Activated naive CD8-positive, alpha-beta T cell treated with anti-CD3 and anti-CD28 coated beads, Interleukin-2, amount 50 U/mL, for 24 hours (primary cell): ENCODE data around the gene DOLPP1.

Source experiments
- ATAC-seq: fragments of 150-1000 bp; cut with Tn5 transposase; one replicate; pipeline ENCODE4 v1.10.0; 2021
- DNase-seq: peaks from one replicate; pipeline ENCODE4 v3.0.0; 2021
- H3K27ac Mint-ChIP-seq: one replicate; pipeline ENCODE4 v1.8.0; 2021; ENCODE audit warnings: mild to moderate bottlenecking, mixed read lengths
- H3K27me3 Mint-ChIP-seq: one replicate; pipeline ENCODE4 v1.8.0; 2021; ENCODE audit warnings: mixed read lengths
- H3K36me3 Mint-ChIP-seq: one replicate; pipeline ENCODE4 v1.8.0; 2021; ENCODE audit warnings: low read depth, mixed read lengths
- H3K4me1 Mint-ChIP-seq: one replicate; pipeline ENCODE4 v1.8.0; 2021; ENCODE audit warnings: mixed read lengths
- H3K4me3 Mint-ChIP-seq: one replicate; pipeline ENCODE4 v1.8.0; 2021; ENCODE audit warnings: mild to moderate bottlenecking, moderate library complexity, mixed read lengths
- H3K9me3 Mint-ChIP-seq: one replicate; pipeline ENCODE4 v1.8.0; 2021; ENCODE audit warnings: mixed read lengths

Gene DOLPP1

GRCh38 chr9:129054163-129054851 lies 26.6 kb upstream of the DOLPP1 start:
- DNase-seq: no peak
- H3K9me3 Mint-ChIP-seq: no peaks in the 10 kb centered on the region
- ATAC-seq: no peak
- H3K27me3 Mint-ChIP-seq: no peaks in the 10 kb centered on the region
- H3K36me3 Mint-ChIP-seq: peaks cover 4% of the 10 kb centered on the region
- no peak overlapping the region for H3K4me3 Mint-ChIP-seq
- no peak overlapping the region for H3K27ac Mint-ChIP-seq
- H3K4me1 Mint-ChIP-seq: no peaks in the 10 kb centered on the region

DNA sequence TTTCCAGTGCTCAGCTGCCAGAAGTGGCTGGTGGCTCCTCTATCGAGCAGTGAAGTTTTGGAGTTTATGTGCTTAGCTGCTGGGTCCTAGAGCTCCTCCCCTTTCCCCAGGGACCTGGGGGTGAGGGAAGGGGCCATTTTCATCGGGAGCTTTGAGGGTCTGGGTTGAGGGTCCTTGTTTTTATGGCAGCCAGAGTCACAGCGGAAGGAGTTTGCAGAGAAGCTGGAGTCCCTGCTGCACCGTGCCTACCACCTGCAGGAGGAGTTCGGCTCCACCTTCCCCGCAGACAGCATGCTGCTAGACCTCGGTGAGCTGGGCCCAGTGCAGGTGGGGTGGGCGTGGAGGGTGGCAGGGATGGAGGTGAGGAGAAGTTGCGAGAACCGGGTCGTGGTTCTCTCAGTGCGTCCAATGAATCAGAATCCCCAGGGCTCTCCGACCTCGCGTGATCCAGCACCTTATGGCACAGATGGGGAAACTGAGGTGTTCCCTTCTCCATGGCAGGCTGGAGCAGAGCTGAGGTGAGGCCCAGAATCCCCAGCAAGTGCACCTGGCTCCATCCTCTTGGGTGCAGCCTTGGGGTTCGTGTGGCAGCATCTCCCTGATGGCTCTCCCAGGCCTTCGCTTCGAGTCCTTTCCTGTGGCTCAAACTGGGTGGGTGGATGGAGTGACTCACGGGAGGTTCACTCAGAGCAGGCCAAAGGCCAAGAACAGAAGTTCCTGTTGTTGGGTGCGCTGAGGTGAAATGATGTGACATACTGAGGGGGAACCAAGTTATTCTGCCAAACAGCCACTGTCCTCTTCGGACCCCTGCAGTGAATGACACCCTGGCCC lies 21.7 kb upstream of the DOLPP1 start:
- no peak overlapping the region for H3K27ac Mint-ChIP-seq
- no peak for ATAC-seq
- H3K4me1 Mint-ChIP-seq: no peaks in the 10 kb centered on the region
- no peaks in the 10 kb centered on the region for H3K9me3 Mint-ChIP-seq
- peaks cover 5% of the 10 kb centered on the region for H3K36me3 Mint-ChIP-seq
- no peak for DNase-seq
- H3K27me3 Mint-ChIP-seq: no peaks in the 10 kb centered on the region
- H3K4me3 Mint-ChIP-seq: no peak overlapping the region

GRCh38 chr9:129059796-129060785 lies 20.8 kb upstream of the DOLPP1 start:
- Mint-ChIP-seq H3K36me3 (peaks cover 4% of the 10 kb centered on the region), H3K27ac (no peak overlapping the region), H3K4me3 (no peak overlapping the region), H3K27me3 (no peaks in the 10 kb centered on the region), H3K4me1 (no peaks in the 10 kb centered on the region), H3K9me3 (no peaks in the 10 kb centered on the region)
- ATAC-seq (no peak), DNase-seq (no peak)

- H3K4me3 Mint-ChIP-seq: no peak overlapping the region
- H3K4me1 Mint-ChIP-seq: no peaks in the 10 kb centered on the region
- H3K27me3 Mint-ChIP-seq: no peaks in the 10 kb centered on the region
- DNase-seq: no peak
- no peaks in the 10 kb centered on the region for H3K9me3 Mint-ChIP-seq
- ATAC-seq: no peak
- H3K27ac Mint-ChIP-seq: no peak overlapping the region
- H3K36me3 Mint-ChIP-seq: peaks cover 8% of the 10 kb centered on the region
These were observed 19.9 kb upstream of the DOLPP1 start for GRCh38 chr9:129060991-129061390.

DNA sequence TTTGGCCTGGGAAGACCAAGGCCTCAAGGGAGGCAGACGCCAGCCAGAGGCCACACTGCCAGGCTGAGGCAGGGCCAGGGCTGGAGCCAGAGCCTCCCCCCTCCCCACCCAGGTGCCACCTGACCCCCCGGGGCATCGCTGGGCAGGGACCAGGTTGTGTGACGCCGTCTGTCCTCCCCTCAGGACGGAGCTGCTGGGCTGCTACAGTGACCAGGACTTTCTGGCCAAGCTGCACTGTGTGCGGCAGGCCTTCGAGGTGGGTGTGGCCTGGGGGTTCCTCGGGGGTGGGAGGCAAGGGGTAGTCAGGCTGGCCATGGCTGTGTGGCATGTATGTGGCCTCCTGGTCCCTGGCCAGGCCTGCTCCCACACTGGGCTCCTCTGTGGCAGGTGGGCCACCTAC lies 17.9 kb upstream of the DOLPP1 start:
- Mint-ChIP-seq H3K4me1 (peaks cover under 1% of the 10 kb centered on the region), H3K9me3 (no peaks in the 10 kb centered on the region), H3K36me3 (peaks cover 8% of the 10 kb centered on the region), H3K4me3 (no peak overlapping the region), H3K27ac (no peak overlapping the region), H3K27me3 (no peaks in the 10 kb centered on the region)
- ATAC-seq (no peak), DNase-seq (no peak)

DNA sequence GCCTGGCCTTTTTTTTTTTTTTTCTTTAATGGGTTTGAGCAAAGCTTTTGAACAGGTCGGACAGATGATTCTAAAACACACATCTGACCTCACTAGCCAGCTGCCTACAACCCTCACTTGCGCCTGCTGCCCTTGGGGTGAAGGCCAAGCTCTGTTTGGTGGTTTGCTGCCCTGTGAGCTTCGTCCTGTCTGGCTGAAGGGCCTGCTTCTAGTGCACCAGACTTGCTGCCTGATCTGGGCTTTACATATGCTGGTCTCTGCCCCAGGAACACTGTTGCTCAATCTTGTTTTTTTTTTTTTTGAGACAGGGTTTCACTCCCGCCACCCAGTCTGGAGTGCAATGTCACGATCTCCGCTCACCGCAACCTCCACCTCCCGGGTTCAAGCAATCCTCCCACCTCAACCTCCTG lies 16.4 kb upstream of the DOLPP1 start:
- Mint-ChIP-seq H3K4me3 (no peak overlapping the region), H3K36me3 (peaks cover 13% of the 10 kb centered on the region), H3K27me3 (no peaks in the 10 kb centered on the region), H3K27ac (no peak overlapping the region), H3K4me1 (peaks cover 14% of the 10 kb centered on the region), H3K9me3 (no peaks in the 10 kb centered on the region)
- no peak for DNase-seq
- ATAC-seq: no peak

- H3K4me3 Mint-ChIP-seq: peak overlapping the region; percentile 60
- no peak for ATAC-seq
- peaks cover 13% of the 10 kb centered on the region for H3K36me3 Mint-ChIP-seq
These were observed 12.8 kb upstream of the DOLPP1 start for GRCh38 chr9:129068110-129068509.

DNA sequence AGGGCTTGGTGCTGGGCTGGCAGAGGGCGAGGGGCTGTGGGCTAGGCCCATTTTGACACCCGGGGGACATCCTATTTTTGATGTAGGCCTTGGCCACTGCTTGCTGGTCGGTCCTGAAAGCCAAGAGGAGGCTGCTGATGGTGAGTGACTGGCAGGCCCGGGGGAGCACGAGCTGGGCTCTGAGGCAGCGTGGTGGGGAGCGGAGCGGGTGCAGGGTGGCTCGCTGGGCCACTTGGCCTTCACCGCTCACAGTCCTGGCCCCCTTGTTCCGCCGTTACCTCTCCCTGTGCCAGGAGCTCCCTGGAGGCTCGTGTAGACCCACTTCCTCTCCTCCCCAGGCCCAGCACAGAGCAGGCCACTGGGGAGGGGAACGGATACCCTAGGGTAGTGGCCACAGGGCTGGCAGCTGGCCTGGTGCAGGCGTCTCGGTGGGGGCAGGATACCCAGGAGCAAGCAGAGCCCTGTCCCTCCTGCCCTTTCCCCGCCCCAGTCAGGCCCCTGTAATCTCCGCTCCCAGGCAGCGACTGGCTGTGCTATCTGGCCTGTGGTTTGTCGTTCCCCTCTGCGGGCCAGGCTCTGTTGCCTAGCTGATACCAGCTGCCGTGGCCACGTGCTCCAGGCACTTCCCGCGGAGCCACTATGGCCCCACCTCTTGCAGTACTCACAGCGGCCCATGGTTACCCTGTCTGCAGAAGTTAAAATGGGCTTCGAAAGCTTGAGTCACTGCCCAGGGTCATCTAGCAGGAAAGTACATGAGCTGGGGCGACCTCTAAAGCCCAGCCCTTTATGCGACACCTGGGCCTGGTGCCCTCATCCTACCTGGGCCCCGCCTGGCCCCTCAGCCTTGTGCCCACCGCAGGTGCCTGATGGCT lies 11.7 kb upstream of the DOLPP1 start:
- Mint-ChIP-seq H3K27me3 (no peaks in the 10 kb centered on the region), H3K27ac (peak overlapping the region; percentile 86), H3K36me3 (peaks cover 11% of the 10 kb centered on the region), H3K4me3 (peak overlapping the region; percentile 60), H3K9me3 (no peaks in the 10 kb centered on the region), H3K4me1 (peaks cover 30% of the 10 kb centered on the region)
- DNase-seq: peak; percentile 64
- ATAC-seq: peak; percentile 84

More at GRCh38 chr9:129068110-129068509, 12.8 kb upstream of the DOLPP1 start:
- H3K9me3 Mint-ChIP-seq: no peaks in the 10 kb centered on the region
- peak overlapping the region; percentile 86 for H3K27ac Mint-ChIP-seq
- no peaks in the 10 kb centered on the region for H3K27me3 Mint-ChIP-seq
- H3K4me1 Mint-ChIP-seq: peaks cover 26% of the 10 kb centered on the region
- DNase-seq: no peak

GRCh38 chr9:129069862-129070641 lies 10.9 kb upstream of the DOLPP1 start:
- DNase-seq: no peak
- Mint-ChIP-seq H3K27me3 (no peaks in the 10 kb centered on the region), H3K36me3 (peaks cover 9% of the 10 kb centered on the region), H3K9me3 (no peaks in the 10 kb centered on the region), H3K4me3 (no peak overlapping the region), H3K27ac (no peak overlapping the region), H3K4me1 (peaks cover 30% of the 10 kb centered on the region)
- no peak for ATAC-seq

DNA sequence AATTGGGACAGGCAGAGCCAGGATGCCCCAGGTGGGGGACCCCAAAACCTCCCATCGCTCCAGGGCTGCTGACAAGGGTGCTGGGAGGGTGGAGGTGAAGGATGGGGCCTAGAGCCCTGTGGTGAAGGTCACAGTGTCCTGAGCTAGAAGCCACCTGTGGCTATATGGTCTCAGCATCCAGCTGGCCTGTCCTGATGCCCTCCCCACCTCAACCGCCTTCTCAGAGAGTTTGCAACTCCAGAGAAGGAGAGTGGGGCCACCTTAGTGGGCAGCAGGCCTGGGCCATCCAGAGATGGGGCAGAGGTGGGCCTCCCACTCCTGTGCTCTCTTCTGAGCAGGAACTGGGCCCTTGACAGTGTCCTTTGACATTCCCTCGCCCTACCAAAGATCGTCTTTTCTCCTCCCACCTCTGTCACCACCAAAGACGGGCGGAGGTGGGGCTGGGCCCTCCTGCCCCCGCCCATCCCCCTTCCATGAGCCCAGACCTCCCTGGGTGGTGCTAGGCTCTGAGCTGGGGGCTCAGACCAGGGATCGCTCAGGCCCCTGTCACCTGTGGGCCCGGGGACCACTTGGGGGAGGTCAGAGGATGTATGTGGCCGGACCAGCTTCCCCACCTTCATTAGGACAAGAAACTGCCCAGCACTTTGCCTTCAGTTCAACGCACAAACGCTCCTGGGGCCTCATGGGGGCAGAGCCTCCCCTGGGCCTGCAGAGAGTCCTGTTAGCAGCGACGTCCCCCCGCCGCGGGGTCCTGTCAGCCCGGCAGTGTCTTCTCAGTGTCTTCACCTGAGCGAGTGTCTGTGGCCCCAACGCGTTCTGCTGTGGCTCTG lies 10.0 kb upstream of the DOLPP1 start:
- Mint-ChIP-seq H3K4me3 (no peak overlapping the region), H3K27ac (no peak overlapping the region), H3K36me3 (peaks cover 5% of the 10 kb centered on the region), H3K4me1 (peaks cover 30% of the 10 kb centered on the region), H3K9me3 (no peaks in the 10 kb centered on the region), H3K27me3 (no peaks in the 10 kb centered on the region)
- ATAC-seq (no peak), DNase-seq (no peak)

DNA sequence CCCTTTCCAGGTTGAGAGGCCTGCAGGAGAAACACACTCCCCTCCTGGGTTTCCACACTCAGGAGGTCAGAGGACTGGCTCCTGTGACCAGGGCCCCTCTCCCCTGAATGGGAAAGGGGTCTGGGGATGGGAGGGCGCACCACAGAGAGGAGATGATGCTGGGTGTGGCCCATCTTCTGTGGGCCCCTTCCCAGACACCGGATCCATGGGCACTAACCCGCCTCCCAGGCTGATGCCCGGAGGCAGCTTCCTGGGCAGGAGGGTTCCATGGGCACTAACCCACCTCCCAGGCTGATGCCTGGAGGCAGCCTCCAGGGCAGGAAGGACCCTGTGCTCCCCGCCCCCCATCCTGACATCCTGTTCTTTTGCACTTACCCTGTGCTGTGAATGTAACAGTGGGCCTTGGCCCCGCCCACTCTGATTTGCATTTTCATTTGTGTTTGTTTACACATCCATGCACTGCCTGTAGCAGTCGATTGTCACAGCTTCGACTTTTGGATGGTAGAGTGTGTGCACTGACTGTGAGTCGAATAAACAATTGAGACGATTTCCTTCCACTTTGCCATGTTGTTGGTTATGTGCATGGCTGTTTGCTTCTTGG lies 9.3 kb upstream of the DOLPP1 start:
- Mint-ChIP-seq H3K4me1 (peaks cover 30% of the 10 kb centered on the region), H3K36me3 (peaks cover 5% of the 10 kb centered on the region), H3K9me3 (no peaks in the 10 kb centered on the region), H3K4me3 (no peak overlapping the region), H3K27ac (no peak overlapping the region), H3K27me3 (no peaks in the 10 kb centered on the region)
- ATAC-seq (no peak), DNase-seq (peak; percentile 12)

DNA sequence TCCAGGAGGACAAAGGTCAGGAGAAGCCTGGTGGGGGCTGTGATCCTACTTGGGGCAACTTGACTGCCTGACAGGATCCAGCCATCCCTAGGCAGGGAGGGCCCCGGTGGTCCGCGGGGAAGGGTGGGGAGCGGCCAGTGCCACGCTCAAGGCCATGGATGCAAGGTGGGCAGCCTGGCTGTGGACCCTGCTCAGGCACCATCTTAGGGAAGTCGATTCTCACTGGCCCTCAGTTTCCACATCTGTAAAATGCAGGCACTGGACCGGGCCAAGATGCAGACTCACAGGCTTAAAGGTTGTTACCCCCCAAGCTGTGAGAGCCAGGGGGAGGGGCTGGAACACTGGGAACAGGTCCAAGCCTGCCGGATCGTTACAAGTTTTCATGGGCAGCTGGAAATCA lies 8.7 kb upstream of the DOLPP1 start:
- ATAC-seq: no peak
- H3K27ac Mint-ChIP-seq: no peak overlapping the region

More for the DNA sequence above, 8.7 kb upstream of the DOLPP1 start:
- H3K27me3 Mint-ChIP-seq: no peaks in the 10 kb centered on the region
- H3K9me3 Mint-ChIP-seq: no peaks in the 10 kb centered on the region
- peaks cover 30% of the 10 kb centered on the region for H3K4me1 Mint-ChIP-seq
- peaks cover 5% of the 10 kb centered on the region for H3K36me3 Mint-ChIP-seq
- H3K4me3 Mint-ChIP-seq: no peak overlapping the region
- DNase-seq: no peak
